ENCODE data around the gene PDHA1.

GRCh38 chrX:19373351-19373891 lies 29.7 kb downstream of the PDHA1 start:
- TF ChIP-seq EZH2 (IDR thresholded peaks at IDR 0.05; ENCODE audit: insufficient read depth, poor library complexity, severe bottlenecking), result no peak
- TF ChIP-seq EZH2phosphoT487 (IDR thresholded peaks at IDR 0.05; ENCODE audit: insufficient read depth, low read depth), result no peak

Data from GM23248 (cell line).